Spleen (tissue), 7 donors: ENCODE data around the gene ABHD5.

Source experiments
- CTCF ChIP-seq, 11 experiments: fragments of 200-600 bp in 7 of 11; fragments of 450-650 bp in 4 of 11; sonication (generic) in 4 of 11; IDR thresholded peaks in 8 of 11; conservative IDR thresholded peaks in 3 of 11; 1 replicate in 7 of 11; 2 replicates in 4 of 11; pipeline versions ENCODE4 v1.4.0 to v1.8.0; 2016 to 2021; ENCODE audit warnings: antibody characterized with exemption in 11 of 11, inconsistent platforms in 4 of 11, mild to moderate bottlenecking in 1 of 11
- POLR2A ChIP-seq, 3 donors: fragments of 450-650 bp; IDR thresholded peaks; one replicate each; pipeline ENCODE4 v1.5.1; 2017; ENCODE audit warnings: antibody characterized with exemption in 3 of 3, mild to moderate bottlenecking in 1 of 3
- POLR2AphosphoS5 ChIP-seq, 3 donors: sonication (generic); formaldehyde crosslinking; IDR thresholded peaks; one replicate each; pipeline ENCODE4 v1.5.1; 2017; ENCODE audit warnings: antibody characterized with exemption in 3 of 3
- donor health status: DM: no; HTN: no; CAD: no; lungs with moderate emphysema.
- donor health status: DM: no; HTN: no; CAD: no.
- donor health status: DM: no; HTN: no; CAD: no.

GRCh38 chr3:43693594-43693993, 2.9 kb downstream of the ABHD5 start:
- no peak for TF ChIP-seq POLR2AphosphoS5 (IDR thresholded peaks at IDR 0.05)
- TF ChIP-seq CTCF (IDR thresholded peaks at IDR 0.05 in 8 of 11, conservative IDR thresholded peaks at IDR 0.05 in 3 of 11) = no peak
- no peak for TF ChIP-seq POLR2A (IDR thresholded peaks at IDR 0.05)
